HG02610 (cell line): ENCODE measurements around the gene AP5S1.
"Not testable (repeated sequence)": the region's sequence is repeated elsewhere in the genome, so short reads cannot be mapped to it uniquely, and the experiment has no call there.

ENCODE experiments used
- ATAC-seq: cut with Tn5 transposase; IDR thresholded peaks from one replicate; pipeline ENCODE4 v1.9.1; 2021; ENCODE audit warnings: mild to moderate bottlenecking, moderate library complexity; ENCODE audit not compliant: unreplicated experiment

The AP5S1 gene

GRCh38 chr20:3842348-3842930 is 22.1 kb downstream of the AP5S1 start:
- no peak for ATAC-seq

- no peak for ATAC-seq
Observed at GRCh38 chr20:3843490-3843889, 23.1 kb downstream of the AP5S1 start.

DNA sequence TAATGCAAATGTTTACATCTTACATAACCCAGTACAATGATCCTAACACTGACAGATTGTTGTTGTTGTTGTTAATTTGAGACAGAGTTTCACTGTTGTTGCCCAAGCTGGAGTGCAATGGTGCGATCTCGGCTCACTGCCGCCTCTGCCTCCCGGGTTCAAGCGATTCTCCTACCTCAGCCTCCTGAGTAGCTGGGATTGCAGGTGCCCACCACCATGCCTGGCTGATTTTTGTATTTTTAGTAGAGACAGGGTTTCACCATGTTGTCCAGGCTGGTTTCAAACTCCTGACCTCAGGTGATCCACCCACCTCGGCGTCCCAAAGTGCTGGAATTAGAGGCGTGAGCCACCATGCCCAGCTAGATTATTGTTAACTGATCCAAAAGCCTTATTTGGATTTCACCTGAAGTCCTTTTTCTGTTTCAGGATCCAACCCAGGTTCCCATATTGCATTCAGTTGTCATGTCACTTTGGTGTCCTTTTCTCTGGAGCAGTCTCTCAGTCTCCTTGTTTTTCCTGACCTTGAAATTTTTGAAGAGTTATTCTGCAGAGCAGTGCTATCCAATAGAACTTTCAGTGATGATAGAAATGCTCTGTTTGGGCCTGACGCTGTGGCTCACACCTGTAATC is 23.8 kb downstream of the AP5S1 start:
- ATAC-seq = not testable (repeated sequence)

DNA sequence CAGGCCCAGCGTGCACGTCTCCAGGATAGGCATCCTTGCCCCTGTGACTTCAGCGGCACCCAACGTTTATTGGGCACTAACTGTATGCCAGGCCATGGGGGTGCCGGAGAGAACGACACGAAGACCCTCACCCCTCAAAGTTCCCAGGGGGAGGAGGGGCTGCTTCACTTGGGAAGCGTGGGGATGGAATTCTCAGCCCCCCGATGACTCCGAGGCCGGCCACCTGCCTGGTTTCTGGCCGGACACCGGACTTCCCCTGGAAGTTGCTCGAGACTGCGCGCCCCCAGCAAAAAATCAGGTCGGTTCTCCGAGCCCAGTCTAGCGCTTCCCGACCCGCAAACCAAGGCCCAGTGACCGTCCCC is 26.0 kb downstream of the AP5S1 start:
- ATAC-seq = no peak

DNA sequence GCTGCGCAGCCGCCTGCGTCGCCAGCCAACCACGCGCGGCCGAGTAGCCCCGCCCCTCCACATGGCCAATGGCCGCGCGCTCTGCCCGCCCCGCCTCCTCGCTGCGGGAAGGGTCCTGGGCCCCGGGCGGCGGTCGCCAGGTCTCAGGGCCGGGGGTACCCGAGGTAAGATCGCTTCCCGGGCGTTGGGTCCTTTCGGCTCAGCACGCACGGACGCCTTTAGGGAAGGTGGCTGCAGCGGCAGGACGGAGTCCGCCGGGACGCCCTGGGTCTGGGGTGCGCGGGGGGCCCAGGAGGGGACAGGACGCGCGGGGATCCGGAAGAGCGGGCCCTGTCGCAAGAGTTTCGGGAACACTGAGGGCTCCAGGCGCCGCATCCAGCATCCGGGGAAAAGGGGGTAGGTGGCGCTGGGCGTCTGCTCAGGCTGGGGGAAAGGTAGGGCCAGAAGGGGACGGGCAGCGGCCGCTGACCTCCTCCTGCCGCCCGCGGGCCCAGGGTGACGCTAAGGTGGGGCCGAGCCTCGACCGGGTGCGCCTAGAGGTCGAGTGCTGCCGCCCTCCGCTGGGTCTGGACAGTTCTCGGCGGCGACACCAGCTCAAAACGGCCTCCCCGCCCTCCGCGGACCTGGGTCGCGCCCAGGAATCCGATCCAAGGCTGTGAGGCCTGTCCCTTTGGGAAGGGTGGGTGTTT is 26.5 kb downstream of the AP5S1 start, which contains the start of gene MAVS:
TSS of gene MAVS (plus strand) at position 95 of the 689 bp plus-strand sequence. CDS start 7,791 bp downstream, outside the sequence.
- peak; percentile 93 for ATAC-seq

DNA sequence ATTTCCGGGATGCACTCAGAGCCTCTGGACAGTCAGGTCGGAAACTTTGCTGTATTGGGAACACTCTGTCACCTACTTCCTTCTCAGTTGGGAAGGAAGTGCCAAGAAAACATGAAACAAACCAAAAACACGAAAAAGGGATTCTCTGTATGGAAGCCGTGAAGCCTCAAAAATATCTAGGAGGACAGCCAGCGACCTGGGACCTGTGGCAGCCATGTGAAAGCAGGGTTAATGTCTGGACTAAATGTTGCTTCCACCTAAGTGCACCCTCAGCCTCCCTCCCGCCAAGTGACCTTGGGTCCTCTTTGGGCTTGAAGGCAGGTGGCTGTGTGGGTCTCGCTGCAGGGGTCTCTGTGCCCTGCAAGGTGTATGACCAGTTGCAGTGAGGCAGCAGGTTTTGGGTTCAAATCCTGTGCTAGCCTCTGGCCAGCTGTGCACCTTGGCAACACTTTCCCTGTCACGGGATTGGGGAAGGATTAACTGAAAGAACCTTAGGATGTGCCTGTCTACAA is 27.1 kb downstream of the AP5S1 start:
- ATAC-seq = no peak

DNA sequence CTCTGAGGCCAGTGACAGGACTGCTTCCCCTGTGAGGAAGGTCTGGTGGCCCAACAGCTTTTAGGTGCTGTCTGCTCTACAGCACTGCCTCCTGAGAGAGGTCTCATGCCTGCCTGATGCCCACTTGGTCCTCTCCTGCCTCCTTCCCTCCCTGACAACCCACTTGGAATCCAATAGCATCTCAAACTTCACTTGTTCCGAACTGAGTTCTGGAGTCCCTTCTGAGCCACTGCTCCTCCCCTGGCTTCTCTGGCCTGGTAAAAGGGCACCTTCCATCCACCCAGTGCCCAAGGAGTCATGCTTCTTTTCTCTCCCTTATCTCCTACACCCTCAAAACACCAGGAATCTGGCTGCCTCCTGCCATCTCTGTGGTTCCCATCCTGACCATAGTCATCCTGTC is 28.2 kb downstream of the AP5S1 start:
- ATAC-seq = no peak

- ATAC-seq = no peak
Observed at GRCh38 chr20:3854462-3854871, 34.1 kb downstream of the AP5S1 start.

DNA sequence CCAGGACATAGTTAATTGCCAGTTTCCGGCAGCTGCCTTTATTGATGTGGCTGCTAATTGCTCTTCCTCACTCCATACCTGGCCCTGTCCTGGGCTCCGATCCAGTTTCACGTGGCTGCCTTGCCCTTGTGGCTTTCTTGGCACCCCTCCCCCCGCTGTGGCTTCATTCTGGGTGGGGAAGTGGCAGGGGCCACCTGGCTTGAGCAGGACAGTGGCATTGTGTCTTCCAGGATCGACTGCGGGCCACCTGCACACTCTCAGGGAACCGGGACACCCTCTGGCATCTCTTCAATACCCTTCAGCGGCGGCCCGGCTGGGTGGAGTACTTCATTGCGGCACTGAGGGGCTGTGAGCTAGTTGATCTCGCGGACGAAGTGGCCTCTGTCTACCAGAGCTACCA is 37.1 kb downstream of the AP5S1 start:
- no peak for ATAC-seq

- ATAC-seq = no peak
Observed at GRCh38 chr20:3858689-3859088, 38.3 kb downstream of the AP5S1 start.

DNA sequence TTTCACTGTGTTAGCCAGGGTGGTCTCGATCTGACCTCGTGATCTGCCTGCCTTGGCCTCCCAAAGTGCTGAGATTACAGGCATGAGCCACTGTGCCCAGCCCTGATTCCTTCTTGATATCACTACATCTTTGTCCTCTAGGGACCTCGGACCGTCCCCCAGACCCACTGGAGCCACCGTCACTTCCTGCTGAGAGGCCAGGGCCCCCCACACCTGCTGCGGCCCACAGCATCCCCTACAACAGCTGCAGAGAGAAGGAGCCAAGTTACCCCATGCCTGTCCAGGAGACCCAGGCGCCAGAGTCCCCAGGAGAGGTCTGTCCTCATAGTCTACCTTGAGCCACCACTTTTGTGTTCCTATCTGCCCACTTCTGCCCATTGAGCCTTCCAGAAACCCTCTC is 40.8 kb downstream of the AP5S1 start:
- ATAC-seq = no peak

DNA sequence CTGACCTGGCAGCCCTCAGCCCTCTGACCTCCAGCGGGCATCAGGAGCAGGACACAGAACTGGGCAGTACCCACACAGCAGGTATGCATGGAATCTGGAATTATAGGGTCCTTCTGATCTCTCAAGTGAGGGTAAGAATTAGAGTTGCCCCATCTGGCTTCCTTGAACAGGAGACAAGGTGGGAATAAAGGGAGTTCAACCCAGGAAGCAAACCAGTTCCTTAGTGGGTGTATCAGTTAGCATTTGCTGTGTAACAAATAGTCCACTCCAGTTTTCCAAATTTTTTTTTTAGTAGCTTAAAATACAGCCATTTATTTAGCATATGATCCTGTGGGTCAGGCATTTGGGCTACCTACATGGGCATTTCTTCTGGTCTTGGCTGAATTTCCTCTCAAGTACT is 42.0 kb downstream of the AP5S1 start:
- ATAC-seq = no peak

DNA sequence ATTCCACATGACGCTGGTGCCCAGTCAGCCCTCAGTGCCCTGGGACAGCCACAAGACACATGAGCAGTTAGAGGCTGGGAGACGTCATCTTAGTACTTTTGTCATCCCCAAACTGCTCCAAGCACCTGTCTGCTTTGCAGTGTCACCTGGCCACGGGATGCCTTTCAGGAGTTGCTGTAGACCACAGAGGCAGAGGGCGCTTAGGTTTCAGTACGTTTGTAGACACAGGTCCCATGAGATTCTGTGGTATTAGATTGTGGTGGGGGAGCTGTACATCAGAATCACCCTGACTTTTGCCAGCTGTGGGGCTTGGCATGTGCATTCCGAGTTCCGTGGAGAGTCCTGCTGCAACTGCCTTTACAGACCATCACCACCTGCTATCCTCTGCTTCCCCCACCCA is 43.0 kb downstream of the AP5S1 start:
- ATAC-seq = no peak

GRCh38 chr20:3864518-3864917 is 44.2 kb downstream of the AP5S1 start:
- no peak for ATAC-seq

DNA sequence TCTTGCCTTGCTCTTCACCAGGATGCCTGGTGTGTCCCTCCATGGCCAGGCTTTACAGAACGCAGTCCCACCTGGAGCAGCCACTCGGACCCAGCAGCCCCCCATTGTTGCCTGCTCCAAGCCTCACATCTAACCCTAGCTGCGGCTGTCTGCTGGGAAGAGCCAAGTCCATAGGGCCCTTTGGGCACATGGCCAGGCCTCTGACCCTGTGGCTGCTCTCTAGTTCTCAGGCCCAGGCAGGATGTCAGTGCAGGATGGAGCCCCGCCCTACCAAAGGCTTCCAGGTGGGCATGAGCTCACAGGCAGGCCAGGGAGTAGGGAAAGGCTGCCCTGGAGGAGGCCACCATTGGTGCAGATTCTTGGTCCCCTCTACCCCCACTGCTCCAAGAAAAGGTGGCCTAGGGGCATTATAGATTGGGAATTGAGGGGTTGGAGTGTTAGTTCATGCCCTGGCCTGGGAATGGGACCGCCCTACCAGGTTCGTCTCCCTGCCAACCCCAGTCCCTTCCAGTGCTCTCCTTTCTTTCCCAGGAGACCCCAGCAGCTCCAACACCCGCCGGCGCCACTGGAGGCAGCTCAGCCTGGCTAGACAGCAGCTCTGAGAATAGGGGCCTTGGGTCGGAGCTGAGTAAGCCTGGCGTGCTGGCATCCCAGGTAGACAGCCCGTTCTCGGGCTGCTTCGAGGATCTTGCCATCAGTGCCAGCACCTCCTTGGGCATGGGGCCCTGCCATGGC is 45.0 kb downstream of the AP5S1 start:
- ATAC-seq = no peak

GRCh38 chr20:3865887-3866407 is 45.6 kb downstream of the AP5S1 start:
- no peak for ATAC-seq

DNA sequence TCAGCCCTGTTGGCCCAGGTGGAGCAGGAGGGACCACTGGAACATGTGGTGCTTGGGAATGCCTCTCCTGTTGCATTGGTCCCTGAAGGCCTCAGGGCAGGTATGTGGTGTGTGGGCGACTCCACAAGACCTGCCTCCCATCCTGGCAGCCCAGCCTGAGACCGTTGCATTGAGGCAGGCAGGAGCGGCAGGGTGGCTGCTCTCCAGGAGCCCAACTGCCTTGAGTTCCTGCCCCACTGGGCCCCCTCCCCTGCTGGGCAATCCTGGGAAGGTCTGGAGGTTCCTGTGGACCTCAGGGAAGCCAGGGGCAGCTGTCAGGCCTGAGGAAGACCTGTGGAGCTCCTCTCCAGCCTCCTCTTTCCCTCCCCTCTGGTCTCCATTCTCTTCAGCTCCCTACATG is 46.1 kb downstream of the AP5S1 start:
- no peak for ATAC-seq

DNA sequence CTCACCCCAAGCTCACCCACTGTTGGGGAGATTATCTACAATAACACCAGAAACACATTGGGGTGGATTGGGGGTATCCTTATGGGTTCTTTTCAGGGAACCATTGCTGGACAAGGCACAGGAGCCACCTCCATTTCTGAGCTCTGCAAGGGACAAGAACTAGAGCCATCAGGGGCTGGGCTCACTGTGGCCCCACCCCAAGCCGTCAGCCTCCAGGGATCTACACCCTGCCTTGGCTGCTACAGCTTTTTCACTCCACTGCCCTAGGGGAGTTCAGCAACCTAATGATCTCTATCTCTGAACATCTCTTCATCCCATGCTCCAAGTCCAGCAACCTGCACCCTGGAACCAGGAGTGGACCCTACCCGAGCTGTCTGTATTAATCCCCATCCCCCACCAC is 47.5 kb downstream of the AP5S1 start:
- ATAC-seq = no peak

- no peak for ATAC-seq
Observed at GRCh38 chr20:3869839-3870634, 49.7 kb downstream of the AP5S1 start.

DNA sequence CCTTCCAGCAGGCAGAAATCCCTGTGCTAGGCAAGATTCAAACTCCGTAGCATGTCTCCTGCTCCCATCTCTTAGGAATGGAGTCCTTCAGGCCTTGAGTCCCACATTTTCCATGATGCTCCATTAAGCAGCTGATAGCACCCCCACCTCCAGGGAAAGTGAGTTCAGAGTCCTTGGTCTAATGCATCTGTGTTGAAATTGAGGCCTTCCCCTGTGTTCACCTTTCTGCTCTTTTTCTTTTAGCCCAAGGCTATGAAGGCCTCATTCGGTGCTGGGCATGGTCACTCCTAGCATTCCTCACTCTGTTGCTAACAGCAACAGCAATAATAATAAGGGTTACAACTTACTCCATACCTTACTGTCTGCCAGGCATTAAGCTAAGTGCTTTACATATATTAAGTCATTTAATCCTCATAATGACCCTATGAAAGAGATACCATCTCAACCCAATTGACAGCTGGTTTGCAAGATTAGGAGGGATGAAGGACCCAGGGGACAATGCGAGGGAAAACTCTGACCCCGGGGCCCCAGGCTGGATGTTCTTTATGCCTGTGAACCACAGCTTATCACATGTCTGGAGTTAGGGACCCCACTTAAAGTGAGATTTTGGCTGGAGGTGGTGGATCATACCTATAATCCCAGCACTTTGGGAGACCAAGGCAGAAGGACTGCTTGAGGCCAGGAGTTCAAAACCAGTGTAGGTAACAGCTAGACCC is 51.4 kb downstream of the AP5S1 start:
- no peak for ATAC-seq
